UCSD-AML1 (cell line): Measurements from ENCODE around the gene TSPYL2.
A peak's percentile ranks its signal among the peaks of the same experiment; 100 is the strongest.

Source experiments
- DNase-seq: peaks from one replicate; lab custom pipeline; 2025; ENCODE audit not compliant: unreplicated experiment; lab: John Stamatoyannopoulos, UW

The TSPYL2 gene

GRCh38 chrX:53081925-53082772 lies at the start of gene TSPYL2:
TSS of gene TSPYL2 (plus strand) at chrX:53082367. CDS start at chrX:53082499, 132 bp downstream.
- peak; percentile 90 for DNase-seq

GRCh38 chrX:53036149-53036548 lies 46.0 kb upstream of the TSPYL2 start:
- DNase-seq = no peak

GRCh38 chrX:53039236-53039635 lies 42.9 kb upstream of the TSPYL2 start:
- DNase-seq = no peak

- DNase-seq = no peak
Measured at GRCh38 chrX:53044995-53045394, 37.2 kb upstream of the TSPYL2 start.

GRCh38 chrX:53047228-53047627 lies 34.9 kb upstream of the TSPYL2 start:
- no peak for DNase-seq

- DNase-seq = no peak
Measured at GRCh38 chrX:53048169-53049126, 33.7 kb upstream of the TSPYL2 start, which contains the start of gene GPR173. TSS of gene GPR173 (plus strand) at chrX:53048789. CDS start at chrX:53076622, 27,833 bp downstream.

GRCh38 chrX:53049127-53049517 lies 33.0 kb upstream of the TSPYL2 start:
- DNase-seq = no peak

GRCh38 chrX:53050841-53051240 lies 31.3 kb upstream of the TSPYL2 start:
- DNase-seq = no peak

- no peak for DNase-seq
Measured at GRCh38 chrX:53055244-53055849, 26.8 kb upstream of the TSPYL2 start.

- no peak for DNase-seq
Measured at GRCh38 chrX:53056292-53056691, 25.9 kb upstream of the TSPYL2 start.

- DNase-seq = no peak
Measured at GRCh38 chrX:53065104-53065503, 17.1 kb upstream of the TSPYL2 start.

GRCh38 chrX:53071064-53071463 lies 11.1 kb upstream of the TSPYL2 start:
- no peak for DNase-seq

- peak; percentile 46 for DNase-seq
Measured at GRCh38 chrX:53071604-53072417, 10.4 kb upstream of the TSPYL2 start.

- DNase-seq = no peak
Measured at GRCh38 chrX:53072418-53073114, 9.6 kb upstream of the TSPYL2 start.

GRCh38 chrX:53073115-53073586 lies 9.0 kb upstream of the TSPYL2 start:
- DNase-seq = no peak

GRCh38 chrX:53075011-53075410 lies 7.2 kb upstream of the TSPYL2 start:
- DNase-seq = no peak

- no peak for DNase-seq
Measured at GRCh38 chrX:53076671-53077070, 5.5 kb upstream of the TSPYL2 start.

- no peak for DNase-seq
Measured at GRCh38 chrX:53077207-53078197, 4.7 kb upstream of the TSPYL2 start.
